Measurements from ENCODE around the gene CIAO2A.

DNA sequence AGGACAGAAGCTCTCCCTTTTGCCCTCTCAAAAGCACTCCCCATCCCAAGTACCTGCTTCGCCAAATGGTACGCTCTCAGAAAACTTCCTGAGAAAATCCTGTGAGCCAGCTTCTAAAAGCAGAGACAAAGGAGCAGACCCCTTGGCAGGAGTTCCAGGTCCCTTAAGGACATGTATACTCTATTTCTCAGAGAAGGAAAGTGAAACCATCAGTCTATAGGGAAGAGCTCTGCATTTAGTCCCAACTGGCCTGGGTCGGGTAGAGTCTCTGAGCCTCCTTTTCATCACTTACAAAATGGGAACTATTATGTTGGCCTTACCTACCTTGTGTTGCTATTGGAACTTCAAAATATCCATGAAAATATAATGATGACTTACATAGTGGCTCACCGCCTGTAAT lies 67.0 kb downstream of the CIAO2A start:
- TF ChIP-seq, protein P1, sequence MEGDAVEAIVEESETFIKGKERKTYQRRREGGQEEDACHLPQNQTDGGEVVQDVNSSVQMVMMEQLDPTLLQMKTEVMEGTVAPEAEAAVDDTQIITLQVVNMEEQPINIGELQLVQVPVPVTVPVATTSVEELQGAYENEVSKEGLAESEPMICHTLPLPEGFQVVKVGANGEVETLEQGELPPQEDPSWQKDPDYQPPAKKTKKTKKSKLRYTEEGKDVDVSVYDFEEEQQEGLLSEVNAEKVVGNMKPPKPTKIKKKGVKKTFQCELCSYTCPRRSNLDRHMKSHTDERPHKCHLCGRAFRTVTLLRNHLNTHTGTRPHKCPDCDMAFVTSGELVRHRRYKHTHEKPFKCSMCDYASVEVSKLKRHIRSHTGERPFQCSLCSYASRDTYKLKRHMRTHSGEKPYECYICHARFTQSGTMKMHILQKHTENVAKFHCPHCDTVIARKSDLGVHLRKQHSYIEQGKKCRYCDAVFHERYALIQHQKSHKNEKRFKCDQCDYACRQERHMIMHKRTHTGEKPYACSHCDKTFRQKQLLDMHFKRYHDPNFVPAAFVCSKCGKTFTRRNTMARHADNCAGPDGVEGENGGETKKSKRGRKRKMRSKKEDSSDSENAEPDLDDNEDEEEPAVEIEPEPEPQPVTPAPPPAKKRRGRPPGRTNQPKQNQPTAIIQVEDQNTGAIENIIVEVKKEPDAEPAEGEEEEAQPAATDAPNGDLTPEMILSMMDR (optimal IDR thresholded peaks at IDR 0.05 in 1 of 3, IDR thresholded peaks at IDR 0.05 in 1 of 3, conservative IDR thresholded peaks at IDR 0.05 in 1 of 3; ENCODE audit: extremely low read depth in 1 of 3, insufficient read depth in 2 of 3, low read length in 3 of 3), result no peak
- no peak for TF ChIP-seq EZH2 (IDR thresholded peaks at IDR 0.05; ENCODE audit: low read length)

Data from keratinocyte (primary cell).